Esophagus muscularis mucosa (tissue), 3 donors: ENCODE results near the gene DR1.

Experiments
- EP300 ChIP-seq: sonication (generic); formaldehyde crosslinking; IDR thresholded peaks from one replicate; pipeline ENCODE4 v1.6.1; 2017; ENCODE audit warnings: antibody characterized with exemption
- TF ChIP-seq, protein P1 (sequence below), 3 experiments: fragments of 200-600 bp in 2 of 3; fragments of 450-650 bp in 1 of 3; sonication (generic) in 2 of 3; IDR thresholded peaks; one replicate each; pipeline ENCODE4 v1.5.1; 2017 to 2019; ENCODE audit warnings: antibody characterized with exemption in 3 of 3, mild to moderate bottlenecking in 2 of 3, moderate library complexity in 1 of 3

DNA sequence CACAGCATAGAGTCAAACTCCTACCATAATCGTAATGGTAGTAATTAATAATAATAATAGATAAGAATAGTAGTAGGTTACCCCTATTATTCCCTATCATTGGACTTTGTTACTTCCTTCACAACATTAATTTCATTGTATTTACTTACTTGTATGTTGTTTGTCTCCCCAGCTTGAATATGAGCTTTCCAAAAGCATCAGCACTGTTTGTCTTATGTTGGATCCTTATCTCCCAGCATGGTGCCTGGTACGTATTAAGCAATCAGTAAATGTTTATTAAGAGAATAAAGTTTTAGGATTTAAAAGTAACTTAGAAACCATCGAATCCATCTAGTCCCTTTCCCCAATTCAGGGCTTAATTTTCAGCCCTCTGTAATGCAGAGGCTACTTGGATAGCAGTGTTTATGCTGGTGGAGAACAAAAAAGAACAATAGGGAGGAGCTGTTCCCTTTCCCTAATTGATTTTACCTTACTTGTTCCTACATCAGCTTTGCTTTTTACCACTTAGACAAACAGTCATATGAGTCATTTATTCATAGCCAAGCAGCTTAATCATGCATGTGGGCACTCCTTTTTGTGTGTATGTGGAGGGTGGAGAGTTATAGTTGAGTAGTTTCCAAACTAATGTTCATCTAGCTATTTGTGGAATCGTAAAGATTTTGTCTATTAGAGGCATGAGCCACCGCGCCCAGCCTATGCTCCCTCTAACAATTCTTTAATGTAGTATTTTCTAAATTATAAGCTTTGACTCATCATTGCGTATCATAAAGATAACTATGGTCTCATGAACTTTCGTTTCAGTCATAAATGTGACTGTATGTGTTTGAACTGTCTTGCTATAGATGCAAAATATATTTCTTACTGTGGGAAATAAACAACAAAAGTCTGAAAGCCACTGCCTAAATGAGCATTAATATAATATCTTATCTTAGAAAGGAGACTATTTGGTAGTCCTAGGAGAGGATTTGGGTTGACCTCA lies 20.9 kb upstream of the DR1 start:
- TF ChIP-seq, protein P1, sequence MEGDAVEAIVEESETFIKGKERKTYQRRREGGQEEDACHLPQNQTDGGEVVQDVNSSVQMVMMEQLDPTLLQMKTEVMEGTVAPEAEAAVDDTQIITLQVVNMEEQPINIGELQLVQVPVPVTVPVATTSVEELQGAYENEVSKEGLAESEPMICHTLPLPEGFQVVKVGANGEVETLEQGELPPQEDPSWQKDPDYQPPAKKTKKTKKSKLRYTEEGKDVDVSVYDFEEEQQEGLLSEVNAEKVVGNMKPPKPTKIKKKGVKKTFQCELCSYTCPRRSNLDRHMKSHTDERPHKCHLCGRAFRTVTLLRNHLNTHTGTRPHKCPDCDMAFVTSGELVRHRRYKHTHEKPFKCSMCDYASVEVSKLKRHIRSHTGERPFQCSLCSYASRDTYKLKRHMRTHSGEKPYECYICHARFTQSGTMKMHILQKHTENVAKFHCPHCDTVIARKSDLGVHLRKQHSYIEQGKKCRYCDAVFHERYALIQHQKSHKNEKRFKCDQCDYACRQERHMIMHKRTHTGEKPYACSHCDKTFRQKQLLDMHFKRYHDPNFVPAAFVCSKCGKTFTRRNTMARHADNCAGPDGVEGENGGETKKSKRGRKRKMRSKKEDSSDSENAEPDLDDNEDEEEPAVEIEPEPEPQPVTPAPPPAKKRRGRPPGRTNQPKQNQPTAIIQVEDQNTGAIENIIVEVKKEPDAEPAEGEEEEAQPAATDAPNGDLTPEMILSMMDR (IDR thresholded peaks at IDR 0.05) = no peak
- no peak for TF ChIP-seq EP300
